HFFc6 (cell line): Measurements from ENCODE around the gene PNPLA7. TPM values are rescaled to one million over a fixed set of nuclear protein-coding genes. Genes with fewer than 3 reads are reported as not detected.

Source experiments
- DNase-seq: peaks from one replicate; pipeline ENCODE4 v3.0.0-alpha.2; 2018
- H3K27ac Mint-ChIP-seq: 2 replicates; pipeline ENCODE4 v1.8.0; 2020; ENCODE audit warnings: mild to moderate bottlenecking, mixed read lengths
- H3K27me3 Mint-ChIP-seq: 2 replicates; pipeline ENCODE4 v1.8.0; 2021; ENCODE audit warnings: mild to moderate bottlenecking, moderate library complexity, mixed read lengths; ENCODE audit not compliant: insufficient read depth
- H3K36me3 Mint-ChIP-seq: 2 replicates; pipeline ENCODE4 v1.8.0; 2021; ENCODE audit warnings: low read depth, mixed read lengths
- H3K4me1 Mint-ChIP-seq: 2 replicates; pipeline ENCODE4 v1.8.0; 2020; ENCODE audit warnings: low read depth, mixed read lengths
- H3K4me3 Mint-ChIP-seq: 2 replicates; pipeline ENCODE4 v1.8.0; 2020; ENCODE audit warnings: mild to moderate bottlenecking, moderate library complexity, mixed read lengths
- H3K9me3 Mint-ChIP-seq: 2 replicates; pipeline ENCODE4 v1.8.0; 2020; ENCODE audit warnings: mild to moderate bottlenecking, mixed read lengths
- total RNA-seq, 6 experiments: library from RNA; stranded (reverse); fragmentation: NEBNext Ultra II Directional; extraction: Animal tissue kit (Norgen Biotek cat#: 25700); gene quantifications; 2 replicates in 1 of 6; 3 replicates in 5 of 6; pipeline ENCODE4 v1.2.3, GENCODE V29; 2021
- TF ChIP-seq, protein P1 (sequence below): fragments of 200-600 bp; sonication (generic); IDR thresholded peaks from 2 replicates; pipeline ENCODE4 v1.5.0; 2021; ENCODE audit warnings: antibody characterized with exemption, mild to moderate bottlenecking

Gene PNPLA7
- total RNA-seq, 6 experiments from 2014 or later: 0.20 to 0.90 (median 0.52) TPM

DNA sequence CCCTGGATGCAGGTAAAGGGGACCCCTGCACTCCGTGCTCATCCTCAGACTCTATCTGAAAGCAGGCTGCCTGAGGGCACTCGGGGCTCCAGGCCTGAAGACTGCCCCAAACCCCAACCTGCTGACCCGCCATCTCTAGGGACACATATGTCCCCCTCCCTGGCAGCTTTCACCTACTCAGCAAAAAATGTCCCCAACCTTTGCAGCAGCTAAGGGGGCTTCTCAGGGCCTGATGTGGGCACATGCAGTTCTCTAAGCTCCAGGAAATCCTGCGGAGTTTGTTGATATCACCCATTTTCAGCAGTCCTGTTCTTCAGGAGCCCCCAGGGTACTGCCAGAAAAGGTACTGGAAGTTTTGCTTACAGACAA is 30.7 kb upstream of the PNPLA7 start:
- no peak for DNase-seq
- Mint-ChIP-seq H3K27me3 (peaks cover 3% of the 10 kb centered on the region), H3K36me3 (peaks cover 6% of the 10 kb centered on the region), H3K4me1 (peaks cover 26% of the 10 kb centered on the region), H3K4me3 (no peak overlapping the region), H3K9me3 (no peaks in the 10 kb centered on the region), H3K27ac (no peak overlapping the region)
- TF ChIP-seq, protein P1, sequence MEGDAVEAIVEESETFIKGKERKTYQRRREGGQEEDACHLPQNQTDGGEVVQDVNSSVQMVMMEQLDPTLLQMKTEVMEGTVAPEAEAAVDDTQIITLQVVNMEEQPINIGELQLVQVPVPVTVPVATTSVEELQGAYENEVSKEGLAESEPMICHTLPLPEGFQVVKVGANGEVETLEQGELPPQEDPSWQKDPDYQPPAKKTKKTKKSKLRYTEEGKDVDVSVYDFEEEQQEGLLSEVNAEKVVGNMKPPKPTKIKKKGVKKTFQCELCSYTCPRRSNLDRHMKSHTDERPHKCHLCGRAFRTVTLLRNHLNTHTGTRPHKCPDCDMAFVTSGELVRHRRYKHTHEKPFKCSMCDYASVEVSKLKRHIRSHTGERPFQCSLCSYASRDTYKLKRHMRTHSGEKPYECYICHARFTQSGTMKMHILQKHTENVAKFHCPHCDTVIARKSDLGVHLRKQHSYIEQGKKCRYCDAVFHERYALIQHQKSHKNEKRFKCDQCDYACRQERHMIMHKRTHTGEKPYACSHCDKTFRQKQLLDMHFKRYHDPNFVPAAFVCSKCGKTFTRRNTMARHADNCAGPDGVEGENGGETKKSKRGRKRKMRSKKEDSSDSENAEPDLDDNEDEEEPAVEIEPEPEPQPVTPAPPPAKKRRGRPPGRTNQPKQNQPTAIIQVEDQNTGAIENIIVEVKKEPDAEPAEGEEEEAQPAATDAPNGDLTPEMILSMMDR: no peak; the same call in none of the 2 replicates

DNA sequence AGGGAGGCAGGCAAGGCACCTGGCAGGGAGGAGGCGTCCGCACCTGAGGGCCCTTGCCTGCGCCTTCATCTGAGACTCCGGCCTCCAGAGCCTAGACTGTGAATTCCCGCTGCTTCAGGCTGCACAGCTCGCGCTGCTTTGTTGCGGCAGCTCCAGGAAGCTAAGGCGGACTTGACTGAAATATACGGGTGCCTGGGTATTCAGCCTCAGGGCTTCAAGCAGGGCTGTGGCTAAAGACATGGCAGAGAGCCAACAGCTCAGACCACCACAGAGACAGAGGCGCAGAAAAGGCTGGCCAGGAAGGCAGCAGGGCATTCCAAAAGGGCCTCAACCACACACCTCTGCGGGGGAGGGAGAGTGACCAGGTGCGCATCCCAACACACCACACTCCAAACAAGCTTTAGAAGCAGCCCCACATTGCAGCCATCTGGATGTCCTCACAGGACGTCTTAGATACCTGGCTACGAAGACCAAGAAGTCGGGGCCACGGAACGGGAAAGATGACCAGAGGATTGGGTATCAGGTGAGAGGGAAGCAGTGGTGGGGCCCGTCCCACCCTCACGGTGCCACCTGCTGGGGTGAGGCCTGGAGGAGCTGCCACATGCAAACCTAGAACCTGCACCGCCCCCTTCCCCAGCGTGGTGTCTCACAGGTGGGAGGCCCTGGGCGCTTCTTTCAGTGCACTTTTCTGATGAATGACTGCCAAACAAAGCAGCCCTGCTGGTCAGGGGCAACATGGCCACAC is 30.2 kb upstream of the PNPLA7 start:
- no peaks in the 10 kb centered on the region for H3K9me3 Mint-ChIP-seq
- H3K4me3 Mint-ChIP-seq: no peak overlapping the region
- TF ChIP-seq, protein P1: peak; percentile 44
- peaks cover 32% of the 10 kb centered on the region for H3K4me1 Mint-ChIP-seq
- H3K27ac Mint-ChIP-seq: 0 out of 2 replicates have a peak overlapping the region, but pooled peaks have one; percentile 29
- H3K36me3 Mint-ChIP-seq: peaks cover 12% of the 10 kb centered on the region
- DNase-seq: no peak
- H3K27me3 Mint-ChIP-seq: peaks cover 3% of the 10 kb centered on the region

DNA sequence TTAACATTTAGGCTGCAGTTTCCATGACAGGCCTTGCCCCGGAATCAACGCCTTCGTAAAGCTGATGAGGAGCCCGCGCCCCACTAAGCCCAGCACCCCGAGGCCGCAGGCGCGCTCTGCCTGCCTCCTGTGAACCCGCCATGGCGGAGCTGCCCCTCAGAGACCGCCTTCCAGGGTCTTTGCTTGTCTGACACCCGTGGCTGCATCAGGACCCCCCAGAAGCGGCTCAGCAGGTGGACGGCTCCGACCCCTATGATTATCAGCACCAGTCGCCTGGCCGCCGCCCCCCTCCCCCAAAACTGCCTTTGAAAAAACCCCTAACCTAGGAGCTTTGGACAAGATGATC is 29.0 kb upstream of the PNPLA7 start:
- Mint-ChIP-seq H3K4me1 (peaks cover 33% of the 10 kb centered on the region), H3K27ac (peak overlapping the region; percentile 83), H3K36me3 (peaks cover 18% of the 10 kb centered on the region), H3K27me3 (peaks cover 3% of the 10 kb centered on the region), H3K9me3 (no peaks in the 10 kb centered on the region), H3K4me3 (peak overlapping the region; percentile 92)
- DNase-seq: no peak
- TF ChIP-seq, protein P1: peak; percentile 59; the same call in 1 of the 2 replicates

DNA sequence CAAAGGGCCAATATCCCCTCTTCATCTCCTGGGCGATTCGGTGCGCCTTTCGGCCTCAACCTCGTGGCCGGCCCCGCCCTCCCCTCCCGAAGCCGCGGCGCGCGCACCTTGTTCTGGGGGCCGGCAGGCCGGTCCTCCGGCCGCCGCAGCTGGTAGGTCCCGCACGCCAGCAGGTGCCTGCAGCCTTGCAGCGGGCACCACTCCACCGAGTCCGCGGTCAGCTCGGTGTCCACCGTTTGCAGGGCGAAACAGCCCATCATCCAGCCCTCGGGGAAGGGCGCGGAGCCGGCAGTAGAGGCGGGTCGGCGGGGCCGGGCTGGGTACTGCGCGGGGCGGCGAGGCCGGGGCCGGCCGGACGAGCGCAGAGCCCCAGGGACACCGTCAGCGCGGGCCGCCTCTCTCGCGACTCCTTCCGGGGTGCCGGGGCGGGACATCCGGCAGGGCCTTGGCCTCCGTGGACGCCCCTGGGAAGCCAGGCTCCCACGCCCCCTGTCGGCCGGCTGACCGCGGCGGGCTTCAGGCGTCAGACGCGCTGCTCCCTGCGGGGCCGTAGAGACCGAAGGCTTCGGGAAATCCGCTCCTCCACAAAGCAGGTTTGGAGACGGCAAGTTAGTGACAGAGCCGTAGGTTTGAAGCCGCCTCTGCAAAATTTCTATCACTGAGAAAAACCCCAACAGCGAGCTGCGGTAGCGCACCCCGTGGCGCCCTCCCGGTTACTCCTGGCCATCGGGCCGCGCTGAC is 28.5 kb upstream of the PNPLA7 start, which contains the start of gene DPH7:
Gene DPH7, minus strand, starts transcription at position 408 of the 741 bp plus-strand sequence. Its CDS starts 148 bp downstream, at position 260.
- peaks cover 3% of the 10 kb centered on the region for H3K27me3 Mint-ChIP-seq
- H3K4me3 Mint-ChIP-seq: peak within 1 kb of the TSS; percentile 92
- peaks cover 18% of the 10 kb centered on the region for H3K36me3 Mint-ChIP-seq
- H3K9me3 Mint-ChIP-seq: no peaks in the 10 kb centered on the region
- peaks cover 33% of the 10 kb centered on the region for H3K4me1 Mint-ChIP-seq
- DNase-seq: peak; percentile 87
- peak within 1 kb of the TSS; percentile 83 for H3K27ac Mint-ChIP-seq
- TF ChIP-seq, protein P1: peak; percentile 98

DNA sequence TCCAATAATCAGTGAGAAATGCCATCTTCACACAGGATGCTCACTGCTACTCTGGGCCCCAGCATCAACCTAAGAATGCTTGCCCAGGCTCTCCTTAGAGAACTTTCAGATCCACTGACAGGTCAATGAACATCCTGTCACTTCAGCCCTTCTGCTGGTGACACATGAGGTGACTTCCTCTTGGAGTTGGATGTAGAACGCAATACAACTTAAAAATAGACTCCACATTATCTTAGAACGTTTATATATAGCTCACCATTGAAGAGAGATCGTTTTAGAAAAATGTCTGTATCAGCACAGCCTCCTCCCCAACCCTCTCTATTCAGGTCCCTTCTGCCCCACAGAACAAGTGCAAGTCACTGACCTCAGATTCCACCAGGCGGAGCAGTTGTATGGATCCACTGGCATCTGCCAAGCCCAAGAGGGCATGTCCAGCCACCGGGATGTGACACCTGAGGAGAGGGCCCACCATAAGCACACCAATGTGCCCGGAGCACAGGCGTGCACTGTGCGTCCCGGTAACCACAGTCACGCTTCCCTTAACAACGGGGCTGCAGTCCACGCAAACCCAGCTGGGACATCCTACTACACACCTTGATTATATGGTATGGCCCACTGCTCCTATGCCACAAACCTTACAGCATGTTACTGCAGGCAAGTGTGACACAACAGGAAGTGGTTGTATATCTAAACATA is 25.7 kb upstream of the PNPLA7 start:
- peaks cover 24% of the 10 kb centered on the region for H3K36me3 Mint-ChIP-seq
- TF ChIP-seq, protein P1: no peak
- H3K4me1 Mint-ChIP-seq: peaks cover 33% of the 10 kb centered on the region
- no peak for DNase-seq
- no peaks in the 10 kb centered on the region for H3K9me3 Mint-ChIP-seq
- no peak overlapping the region for H3K4me3 Mint-ChIP-seq
- no peak overlapping the region for H3K27ac Mint-ChIP-seq
- no peaks in the 10 kb centered on the region; the same call in 1 of the 2 replicates for H3K27me3 Mint-ChIP-seq
